SK-MEL-5 (cell line): ENCODE results near the gene BDP1. TPM values are rescaled to one million over a fixed set of nuclear protein-coding genes. Genes with fewer than 3 reads are reported as not detected.
"Not testable (repeated sequence)": the region's sequence is repeated elsewhere in the genome, so short reads cannot be mapped to it uniquely, and the experiment has no call there.

Experiments
- DNase-seq: peaks from one replicate; pipeline ENCODE4 v3.0.0-alpha.2; 2016; ENCODE audit warnings: low read depth, low spot score
- in situ Hi-C: cut with HindIII; loops from 2 replicates; pipeline ENCODE4 v1.10.0; 2016; ENCODE audit warnings: low sequenced_read_pairs, high pct_unique_total_duplicates, low pct_unique_long_range_greater_than_20kb
- small RNA-seq, 2 experiments: library from RNA; depleted of rRNA; stranded (forward); fragments of <200 nt; gene quantifications; one replicate each; pipeline ENCODE3, GENCODE V24; 2014
- total RNA-seq: library from RNA; depleted of rRNA; stranded (reverse); fragments of >200 nt; shearing (Covaris generic); gene quantifications from 2 replicates; pipeline ENCODE4 v1.2.3, GENCODE V29; 2014; rRNA removed

The BDP1 gene
- total RNA-seq, 1 experiment from 2014 or later, result 23.1 TPM

DNA sequence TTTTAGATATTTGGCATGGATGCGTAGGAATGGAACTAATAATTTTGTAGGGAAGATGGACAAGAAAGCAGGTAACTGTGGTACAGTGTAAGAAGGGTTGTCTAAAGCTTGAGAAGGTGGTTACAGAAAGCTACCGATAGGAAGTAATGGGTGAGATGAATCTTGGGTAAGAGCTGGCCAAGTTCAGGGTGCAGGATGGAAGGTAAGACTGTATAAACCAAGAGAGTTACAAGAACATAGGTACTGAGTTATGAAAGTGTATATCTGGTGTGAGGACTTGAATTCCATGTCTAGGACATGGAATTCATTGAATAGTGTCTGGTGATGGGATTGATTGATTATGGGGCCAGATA is 133.1 kb downstream of the BDP1 start:
- no peak for DNase-seq
- in situ Hi-C loops, result no loop called here

GRCh38 chr5:71589903-71590302 is 134.5 kb downstream of the BDP1 start:
- DNase-seq, result no peak
- in situ Hi-C loops, result no loop called here

DNA sequence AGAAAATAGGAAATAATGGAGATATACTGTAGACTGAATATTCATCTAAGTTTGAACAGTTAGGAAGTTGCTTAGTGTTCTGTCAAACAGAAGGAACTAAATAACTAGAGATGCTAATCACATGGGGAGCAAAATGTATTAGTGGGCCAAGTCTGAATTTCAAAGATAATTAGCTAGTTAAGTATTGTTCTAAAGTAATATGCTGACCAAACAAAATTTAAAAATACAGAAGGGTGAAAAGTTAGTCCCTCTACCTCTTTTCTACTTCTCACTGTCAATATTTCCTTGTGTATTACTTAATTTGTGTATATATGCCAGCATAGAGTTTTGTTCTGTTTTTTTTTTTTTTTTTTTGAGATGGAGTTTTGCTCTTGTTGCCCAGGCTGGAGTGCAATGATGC is 135.6 kb downstream of the BDP1 start:
- in situ Hi-C loops, result no loop called here
- DNase-seq, result no peak

- DNase-seq, result no peak
- in situ Hi-C loops, result no loop called here
Observed at GRCh38 chr5:71596169-71596568, 140.7 kb downstream of the BDP1 start.

DNA sequence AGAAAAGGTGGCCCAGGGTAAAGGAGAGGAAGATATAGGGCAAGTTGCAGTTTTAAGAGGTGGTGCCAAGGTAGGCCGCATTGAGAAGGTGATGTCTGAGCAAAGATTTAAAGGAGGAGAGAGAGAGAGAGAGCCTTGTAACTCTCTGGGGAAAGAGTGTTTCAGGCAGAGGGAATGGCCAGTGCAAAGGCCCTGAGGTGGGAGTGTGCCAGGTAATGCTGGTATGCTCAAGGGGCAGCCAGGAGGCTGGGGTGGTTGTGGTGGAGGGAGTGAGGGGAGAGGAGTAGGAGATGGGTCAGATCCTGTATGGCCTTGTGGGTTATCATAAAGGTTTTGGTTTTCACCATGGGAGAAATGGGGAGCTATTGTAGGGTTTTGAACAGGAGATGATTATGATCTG is 141.6 kb downstream of the BDP1 start:
- in situ Hi-C loops, result no loop called here
- no peak for DNase-seq

DNA sequence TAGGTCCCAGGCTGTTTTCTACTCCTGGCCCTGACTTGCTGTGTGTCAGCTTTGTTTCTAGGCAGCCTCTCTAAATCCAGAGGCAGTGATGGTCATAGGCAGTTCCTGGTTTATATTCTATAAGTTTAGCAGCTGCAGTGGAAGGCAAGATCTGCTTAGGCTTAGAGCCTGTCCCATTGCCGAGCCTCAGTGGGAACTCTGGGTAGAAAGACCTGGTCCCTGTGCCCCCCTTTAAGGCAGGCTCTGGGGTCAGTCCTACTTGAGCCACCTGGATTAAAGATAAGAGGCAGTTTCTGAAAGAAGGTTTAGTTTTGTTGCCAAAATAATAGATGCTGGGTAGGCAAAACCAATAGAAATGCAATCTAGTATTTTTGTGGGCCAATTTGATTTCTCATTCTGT is 145.3 kb downstream of the BDP1 start:
- peak; percentile 5 for DNase-seq

DNA sequence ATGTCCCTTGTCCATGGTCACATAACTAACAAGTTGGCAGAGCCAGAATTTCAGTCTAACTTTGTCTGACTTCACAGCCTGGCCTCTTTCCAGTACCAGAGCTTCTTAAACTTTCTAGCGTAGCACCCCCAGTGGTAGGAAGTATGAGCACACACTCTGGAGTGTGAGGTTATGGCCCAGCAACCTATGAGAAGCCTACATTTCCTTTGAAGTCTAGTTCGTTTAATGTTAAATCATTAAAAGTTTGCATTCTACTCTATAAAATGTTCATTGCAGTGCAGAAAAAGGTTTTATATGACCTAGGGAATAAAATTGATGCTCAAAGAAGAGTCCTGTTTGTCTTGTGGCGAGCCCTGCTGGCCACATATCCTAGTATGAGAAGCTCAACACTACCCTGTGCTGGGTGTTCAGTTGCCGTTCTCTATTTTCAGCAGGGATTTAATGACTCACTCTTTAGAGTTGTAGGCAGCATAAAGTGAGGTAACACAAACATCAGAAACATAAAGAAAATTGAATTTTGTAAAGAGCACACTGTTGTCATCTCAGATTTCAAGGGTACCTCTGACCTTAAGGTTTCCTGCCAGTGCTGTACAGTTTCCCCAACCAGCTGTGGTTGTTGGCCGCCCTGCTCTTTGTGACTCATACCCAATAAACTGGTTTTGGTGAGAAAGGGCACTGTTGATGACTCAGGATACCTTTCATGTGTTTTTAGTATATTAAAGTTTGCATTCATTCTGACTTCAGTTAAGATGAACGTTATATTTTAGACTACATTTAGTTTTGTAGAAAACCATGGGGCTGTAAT is 146.0 kb downstream of the BDP1 start:
- in situ Hi-C loops, result no loop called here
- peak; percentile 91 for DNase-seq

More for the DNA sequence above, 145.3 kb downstream of the BDP1 start:
- in situ Hi-C loops, result no loop called here

DNA sequence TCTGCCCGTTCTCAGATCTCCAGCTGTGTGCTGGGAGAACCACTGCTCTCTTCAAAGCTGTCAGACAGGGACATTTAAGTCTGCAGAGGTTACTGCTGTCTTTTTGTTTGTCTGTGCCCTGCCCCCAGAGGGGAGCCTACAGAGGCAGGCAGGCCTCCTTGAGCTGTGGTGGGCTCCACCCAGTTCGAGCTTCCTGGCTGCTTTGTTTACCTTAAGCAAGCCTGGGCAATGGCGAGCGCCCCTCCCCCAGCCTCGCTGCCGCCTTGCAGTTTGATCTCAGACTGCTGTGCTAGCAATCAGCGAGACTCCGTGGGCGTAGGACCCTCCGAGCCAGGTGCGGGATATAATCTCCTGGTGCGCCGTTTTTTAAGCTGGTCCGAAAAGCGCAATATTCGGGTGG is 154.5 kb downstream of the BDP1 start:
- DNase-seq, in situ Hi-C loops: not testable (repeated sequence)

GRCh38 chr5:71615809-71616208 is 160.4 kb downstream of the BDP1 start:
- no peak for DNase-seq
- in situ Hi-C loops, result no loop called here

Small RNAs within 50 kb of the gene (small RNA-seq; reads per million reads assigned to genes)
- 0 reads per million in 2 experiments for gene HMGN1P12

Other genes starting within 250 kb of the BDP1 start
- gene MCCC2, start 131.7 kb downstream of the BDP1 start, total RNA-seq, result 53.2 and 56.4 TPM in 2 replicates